ENCODE measurements around the gene PHOX2B. TPM values are rescaled to one million over a fixed set of nuclear protein-coding genes. Genes with fewer than 3 reads are reported as not detected.

Gene PHOX2B
- total and polyA plus RNA-seq, 4 donors: not detected

- no peaks in the 10 kb centered on the region for H3K4me1 ChIP-seq (ENCODE audit: control insufficient read depth in 4 of 4, insufficient read depth in 4 of 4, low read length in 3 of 4)
- no peaks in the 10 kb centered on the region for H3K27me3 ChIP-seq (ENCODE audit: control insufficient read depth in 4 of 4, insufficient read depth in 4 of 4, low read length in 3 of 4)
- 86% methylated on average over 9 of the region's 9 CpGs for WGBS
- no peak for DNase-seq (ENCODE audit: low spot score)
- H3K36me3 ChIP-seq (ENCODE audit: control insufficient read depth in 4 of 4, insufficient read depth in 3 of 4, low read depth in 1 of 4, low read length in 3 of 4): no peaks in the 10 kb centered on the region
- no peak overlapping the region for H3K27ac ChIP-seq (ENCODE audit: low read depth in 1 of 2, low read length in 2 of 2)
- no peak overlapping the region for H3K9ac ChIP-seq (ENCODE audit: low read depth in 1 of 2, low read length in 2 of 2)
- no peaks in the 10 kb centered on the region for H3K9me3 ChIP-seq (ENCODE audit: control insufficient read depth in 4 of 4, low read length in 3 of 4)
- H3K4me3 ChIP-seq (ENCODE audit: low read depth in 1 of 3, low read length in 3 of 3): no peak overlapping the region
- TF ChIP-seq, protein P1, sequence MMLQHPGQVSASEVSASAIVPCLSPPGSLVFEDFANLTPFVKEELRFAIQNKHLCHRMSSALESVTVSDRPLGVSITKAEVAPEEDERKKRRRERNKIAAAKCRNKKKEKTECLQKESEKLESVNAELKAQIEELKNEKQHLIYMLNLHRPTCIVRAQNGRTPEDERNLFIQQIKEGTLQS (IDR thresholded peaks at IDR 0.05): no peak
- TF ChIP-seq SP1 (IDR thresholded peaks at IDR 0.05): no peak
- TF ChIP-seq EGR1 (IDR thresholded peaks at IDR 0.05; ENCODE audit: low read depth in 2 of 2): no peak
- no peak for TF ChIP-seq YY1 (IDR thresholded peaks at IDR 0.05)
- TF ChIP-seq NR2F2 (IDR thresholded peaks at IDR 0.05): no peak
- TF ChIP-seq, protein P2, sequence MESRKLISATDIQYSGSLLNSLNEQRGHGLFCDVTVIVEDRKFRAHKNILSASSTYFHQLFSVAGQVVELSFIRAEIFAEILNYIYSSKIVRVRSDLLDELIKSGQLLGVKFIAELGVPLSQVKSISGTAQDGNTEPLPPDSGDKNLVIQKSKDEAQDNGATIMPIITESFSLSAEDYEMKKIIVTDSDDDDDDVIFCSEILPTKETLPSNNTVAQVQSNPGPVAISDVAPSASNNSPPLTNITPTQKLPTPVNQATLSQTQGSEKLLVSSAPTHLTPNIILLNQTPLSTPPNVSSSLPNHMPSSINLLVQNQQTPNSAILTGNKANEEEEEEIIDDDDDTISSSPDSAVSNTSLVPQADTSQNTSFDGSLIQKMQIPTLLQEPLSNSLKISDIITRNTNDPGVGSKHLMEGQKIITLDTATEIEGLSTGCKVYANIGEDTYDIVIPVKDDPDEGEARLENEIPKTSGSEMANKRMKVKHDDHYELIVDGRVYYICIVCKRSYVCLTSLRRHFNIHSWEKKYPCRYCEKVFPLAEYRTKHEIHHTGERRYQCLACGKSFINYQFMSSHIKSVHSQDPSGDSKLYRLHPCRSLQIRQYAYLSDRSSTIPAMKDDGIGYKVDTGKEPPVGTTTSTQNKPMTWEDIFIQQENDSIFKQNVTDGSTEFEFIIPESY (IDR thresholded peaks at IDR 0.05): no peak
- TF ChIP-seq, protein P3, sequence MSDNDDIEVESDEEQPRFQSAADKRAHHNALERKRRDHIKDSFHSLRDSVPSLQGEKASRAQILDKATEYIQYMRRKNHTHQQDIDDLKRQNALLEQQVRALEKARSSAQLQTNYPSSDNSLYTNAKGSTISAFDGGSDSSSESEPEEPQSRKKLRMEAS (IDR thresholded peaks at IDR 0.05): no peak
- TF ChIP-seq CTCF (IDR thresholded peaks at IDR 0.05; ENCODE audit: low read depth, low read length, missing input control): no peak
- TF ChIP-seq GABPA (IDR thresholded peaks at IDR 0.05 in 1 of 2, conservative IDR thresholded peaks at IDR 0.05 in 1 of 2): no peak
- no peak for TF ChIP-seq HNF4A (conservative IDR thresholded peaks at IDR 0.05)
- TF ChIP-seq RXRA (IDR thresholded peaks at IDR 0.05): no peak
- TF ChIP-seq TAF1 (conservative IDR thresholded peaks at IDR 0.05): no peak
- TF ChIP-seq, protein P4, sequence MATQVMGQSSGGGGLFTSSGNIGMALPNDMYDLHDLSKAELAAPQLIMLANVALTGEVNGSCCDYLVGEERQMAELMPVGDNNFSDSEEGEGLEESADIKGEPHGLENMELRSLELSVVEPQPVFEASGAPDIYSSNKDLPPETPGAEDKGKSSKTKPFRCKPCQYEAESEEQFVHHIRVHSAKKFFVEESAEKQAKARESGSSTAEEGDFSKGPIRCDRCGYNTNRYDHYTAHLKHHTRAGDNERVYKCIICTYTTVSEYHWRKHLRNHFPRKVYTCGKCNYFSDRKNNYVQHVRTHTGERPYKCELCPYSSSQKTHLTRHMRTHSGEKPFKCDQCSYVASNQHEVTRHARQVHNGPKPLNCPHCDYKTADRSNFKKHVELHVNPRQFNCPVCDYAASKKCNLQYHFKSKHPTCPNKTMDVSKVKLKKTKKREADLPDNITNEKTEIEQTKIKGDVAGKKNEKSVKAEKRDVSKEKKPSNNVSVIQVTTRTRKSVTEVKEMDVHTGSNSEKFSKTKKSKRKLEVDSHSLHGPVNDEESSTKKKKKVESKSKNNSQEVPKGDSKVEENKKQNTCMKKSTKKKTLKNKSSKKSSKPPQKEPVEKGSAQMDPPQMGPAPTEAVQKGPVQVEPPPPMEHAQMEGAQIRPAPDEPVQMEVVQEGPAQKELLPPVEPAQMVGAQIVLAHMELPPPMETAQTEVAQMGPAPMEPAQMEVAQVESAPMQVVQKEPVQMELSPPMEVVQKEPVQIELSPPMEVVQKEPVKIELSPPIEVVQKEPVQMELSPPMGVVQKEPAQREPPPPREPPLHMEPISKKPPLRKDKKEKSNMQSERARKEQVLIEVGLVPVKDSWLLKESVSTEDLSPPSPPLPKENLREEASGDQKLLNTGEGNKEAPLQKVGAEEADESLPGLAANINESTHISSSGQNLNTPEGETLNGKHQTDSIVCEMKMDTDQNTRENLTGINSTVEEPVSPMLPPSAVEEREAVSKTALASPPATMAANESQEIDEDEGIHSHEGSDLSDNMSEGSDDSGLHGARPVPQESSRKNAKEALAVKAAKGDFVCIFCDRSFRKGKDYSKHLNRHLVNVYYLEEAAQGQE (IDR thresholded peaks at IDR 0.05): no peak
- TF ChIP-seq FOXA2 (IDR thresholded peaks at IDR 0.05): no peak
- TF ChIP-seq JUND (IDR thresholded peaks at IDR 0.05): no peak
- no peak for TF ChIP-seq HNF4G (IDR thresholded peaks at IDR 0.05)
- TF ChIP-seq RAD21 (IDR thresholded peaks at IDR 0.05): no peak
- TF ChIP-seq FOXA1 (IDR thresholded peaks at IDR 0.05): no peak
These were observed 35.9 kb upstream of the PHOX2B start for GRCh38 chr4:41784191-41784979.

Measured in liver (tissue), 9 donors.